GM12892 (cell line): Measurements from ENCODE around the gene TRAFD1. TPM values are rescaled to one million over a fixed set of nuclear protein-coding genes. Genes with fewer than 3 reads are reported as not detected.
"Not testable (repeated sequence)": the region's sequence is repeated elsewhere in the genome, so short reads cannot be mapped to it uniquely, and the experiment has no call there.

Source experiments
- DNase-seq: peaks from one replicate; pipeline ENCODE4 v3.0.0; 2011; ENCODE audit not compliant: insufficient read length
- FAIRE-seq: peaks from 2 replicates; lab custom pipeline; 2011; peaks lifted over from hg19 to GRCh38; lab: Jason Lieb, UNC
- POLR2A ChIP-seq: IDR thresholded peaks from 2 replicates; pipeline ENCODE4 v1.6.1; 2011; ENCODE audit warnings: low read depth, low read length, control low read depth
- POLR2AphosphoS5 ChIP-seq: IDR thresholded peaks from 2 replicates; pipeline ENCODE4 v1.6.1; 2011; ENCODE audit warnings: low read depth, low read length, control low read depth
- TAF1 ChIP-seq: IDR thresholded peaks from 2 replicates; pipeline ENCODE4 v1.6.1; 2011; ENCODE audit warnings: low read depth, mild to moderate bottlenecking, control low read depth, low read length, borderline replicate concordance
- polyA plus RNA-seq: library from polyadenylated mRNA; unstranded; fragments of >200 nt; gene quantifications from one replicate; pipeline ENCODE4 v1.2.1, GENCODE V29; 2012; ENCODE audit warnings: missing spikeins, inconsistent platforms; ENCODE audit not compliant: missing spikeins

TRAFD1 gene, protein sequence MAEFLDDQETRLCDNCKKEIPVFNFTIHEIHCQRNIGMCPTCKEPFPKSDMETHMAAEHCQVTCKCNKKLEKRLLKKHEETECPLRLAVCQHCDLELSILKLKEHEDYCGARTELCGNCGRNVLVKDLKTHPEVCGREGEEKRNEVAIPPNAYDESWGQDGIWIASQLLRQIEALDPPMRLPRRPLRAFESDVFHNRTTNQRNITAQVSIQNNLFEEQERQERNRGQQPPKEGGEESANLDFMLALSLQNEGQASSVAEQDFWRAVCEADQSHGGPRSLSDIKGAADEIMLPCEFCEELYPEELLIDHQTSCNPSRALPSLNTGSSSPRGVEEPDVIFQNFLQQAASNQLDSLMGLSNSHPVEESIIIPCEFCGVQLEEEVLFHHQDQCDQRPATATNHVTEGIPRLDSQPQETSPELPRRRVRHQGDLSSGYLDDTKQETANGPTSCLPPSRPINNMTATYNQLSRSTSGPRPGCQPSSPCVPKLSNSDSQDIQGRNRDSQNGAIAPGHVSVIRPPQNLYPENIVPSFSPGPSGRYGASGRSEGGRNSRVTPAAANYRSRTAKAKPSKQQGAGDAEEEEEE
- polyA plus RNA-seq = 39.8 TPM

DNA sequence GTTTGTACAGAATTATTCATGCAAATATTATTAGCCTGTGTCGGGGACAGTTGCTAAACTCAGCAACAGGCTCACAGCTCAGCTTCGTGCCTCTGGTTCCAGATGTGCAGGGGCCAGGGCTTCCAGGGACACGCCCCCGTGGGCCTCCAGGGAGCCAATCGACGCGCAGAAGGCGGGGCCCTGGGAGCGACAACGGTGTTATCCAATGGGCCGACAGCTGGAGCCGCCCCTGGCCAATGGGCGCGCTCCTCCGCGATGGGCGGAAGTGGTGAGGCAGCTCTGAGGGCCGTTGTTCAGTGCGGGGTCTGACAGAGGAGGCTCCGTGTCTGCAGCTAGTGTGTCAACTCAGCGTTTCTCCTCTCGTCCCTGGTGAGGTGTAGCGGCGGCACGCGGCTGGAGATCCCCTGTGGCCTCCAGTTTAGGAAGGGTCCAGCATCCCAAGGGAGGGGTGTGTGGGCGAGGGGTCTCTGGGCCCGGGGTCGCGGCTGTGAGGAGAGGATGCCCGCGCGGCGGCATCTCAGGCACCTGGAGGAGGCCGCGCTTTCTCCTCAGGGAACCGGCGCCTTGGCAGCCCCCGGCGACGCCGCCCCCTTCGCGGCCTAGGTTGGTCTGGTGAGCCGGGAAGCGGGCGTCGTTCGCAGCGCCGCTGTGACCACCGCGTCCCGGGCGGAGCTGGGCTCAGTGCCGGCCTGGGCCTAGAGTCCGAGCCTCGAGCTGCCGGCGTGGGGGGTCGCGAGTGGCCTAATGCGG lies at the start of gene TRAFD1:
TSS of gene TRAFD1 (plus strand) at position 311 of the 750 bp plus-strand sequence. CDS start 4,963 bp downstream, outside the sequence.
- FAIRE-seq = peak; percentile 98
- TF ChIP-seq POLR2A = peak; percentile 99
- peak; percentile 99 for TF ChIP-seq POLR2AphosphoS5
- TF ChIP-seq TAF1 = peak; percentile 95
- DNase-seq = peak; percentile 98

DNA sequence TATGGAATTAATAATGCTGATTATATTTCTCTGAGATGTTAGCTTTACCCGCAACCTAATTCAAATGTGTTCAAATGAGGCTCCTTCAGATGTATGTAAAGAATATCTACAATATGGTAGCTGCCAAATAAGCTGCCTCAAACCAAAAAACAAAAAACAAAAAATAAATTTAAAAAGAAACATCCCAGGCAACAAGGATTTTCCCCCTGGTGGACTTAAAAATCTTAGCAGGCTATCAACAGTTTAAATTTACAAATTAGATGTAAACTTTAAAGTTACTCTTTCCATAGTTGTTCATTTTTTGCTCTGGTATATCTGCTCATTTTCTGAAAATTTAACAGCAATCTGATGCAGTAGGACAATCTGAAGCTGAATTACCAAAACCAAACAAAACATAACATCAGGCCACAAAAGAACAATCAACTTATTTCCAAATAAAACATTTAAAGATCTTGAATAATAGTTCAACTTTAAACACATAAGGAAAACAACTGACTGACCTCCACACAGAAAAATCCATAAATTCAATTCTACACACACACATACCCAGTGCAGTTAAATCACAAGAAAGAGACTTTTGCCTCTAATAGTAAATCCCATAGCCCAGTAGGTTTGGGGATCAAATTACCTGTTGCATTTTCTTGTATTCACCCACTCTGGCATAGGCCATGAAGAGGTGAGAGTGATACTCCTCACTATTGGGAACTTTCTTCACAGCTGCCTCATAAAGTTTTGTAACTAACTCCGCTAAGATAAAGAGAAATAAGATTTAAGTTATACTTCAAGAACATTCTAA lies 38.1 kb upstream of the TRAFD1 start:
- FAIRE-seq = no peak
- DNase-seq = no peak
- no peak for TF ChIP-seq POLR2A
- TF ChIP-seq TAF1 = no peak
- TF ChIP-seq POLR2AphosphoS5 = no peak

DNA sequence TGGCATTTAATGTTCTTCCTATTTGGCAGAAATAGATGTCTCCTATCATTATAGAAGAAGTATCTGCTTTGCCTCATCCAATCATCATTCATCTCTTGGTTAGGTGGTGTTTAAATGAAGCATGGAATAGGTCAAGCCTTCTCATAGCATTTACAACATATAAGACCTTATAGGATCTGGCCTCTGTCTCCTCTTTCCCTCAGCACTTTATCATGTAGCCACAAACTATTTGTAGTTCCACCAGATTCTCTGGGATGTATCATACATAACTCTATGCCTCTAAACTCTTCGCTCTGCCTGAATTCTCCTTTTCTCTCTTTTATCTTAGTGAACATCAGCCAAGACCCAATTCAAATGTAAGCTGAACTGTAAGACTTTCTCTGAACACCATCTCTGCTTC lies 37.5 kb upstream of the TRAFD1 start:
- TF ChIP-seq POLR2A = no peak
- no peak for TF ChIP-seq TAF1
- TF ChIP-seq POLR2AphosphoS5 = no peak
- DNase-seq (no peak), FAIRE-seq (no peak)

DNA sequence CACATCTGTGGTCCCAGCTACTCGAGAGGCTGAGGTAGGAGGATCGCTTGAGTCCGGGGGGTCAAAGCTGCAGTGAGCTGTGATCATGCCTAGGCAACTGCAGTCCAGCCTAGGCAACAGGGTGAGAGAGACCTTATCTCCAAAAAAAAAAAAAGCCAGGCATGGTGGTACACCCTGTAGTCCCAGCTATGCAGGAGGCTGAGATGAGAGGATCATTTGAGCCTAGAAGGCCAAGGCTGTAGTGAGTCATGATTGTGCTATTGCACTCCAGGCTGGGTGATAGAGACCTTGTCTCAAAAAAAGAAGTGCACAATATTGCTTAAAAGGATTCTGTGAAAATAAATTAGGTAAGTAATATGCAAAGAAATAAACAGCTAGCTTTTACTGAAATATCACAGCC lies 33.8 kb upstream of the TRAFD1 start:
- FAIRE-seq (no peak), DNase-seq (no peak)
- TF ChIP-seq POLR2A (no peak), POLR2AphosphoS5 (no peak), TAF1 (no peak)

DNA sequence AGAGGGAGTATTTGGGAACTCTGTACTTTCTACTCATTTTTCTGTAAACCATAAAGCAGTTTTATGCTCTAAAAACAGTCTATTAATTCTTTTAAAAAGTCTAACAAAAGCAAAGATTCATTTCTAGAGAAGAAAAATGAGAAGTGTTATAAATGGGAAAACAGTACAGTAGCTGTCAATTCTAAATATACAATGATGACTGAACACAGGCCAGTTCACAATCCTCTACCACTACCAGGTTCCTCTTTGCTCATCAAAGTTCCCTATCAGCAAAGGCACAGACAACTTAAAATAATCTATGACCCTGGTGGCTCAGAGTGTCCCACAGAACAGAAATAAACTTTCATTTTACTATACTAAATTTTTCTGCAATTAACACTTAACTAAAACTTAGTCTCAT lies 29.3 kb upstream of the TRAFD1 start:
- DNase-seq = no peak
- no peak for TF ChIP-seq TAF1
- no peak for TF ChIP-seq POLR2AphosphoS5
- no peak for TF ChIP-seq POLR2A
- peak; percentile 48 for FAIRE-seq

DNA sequence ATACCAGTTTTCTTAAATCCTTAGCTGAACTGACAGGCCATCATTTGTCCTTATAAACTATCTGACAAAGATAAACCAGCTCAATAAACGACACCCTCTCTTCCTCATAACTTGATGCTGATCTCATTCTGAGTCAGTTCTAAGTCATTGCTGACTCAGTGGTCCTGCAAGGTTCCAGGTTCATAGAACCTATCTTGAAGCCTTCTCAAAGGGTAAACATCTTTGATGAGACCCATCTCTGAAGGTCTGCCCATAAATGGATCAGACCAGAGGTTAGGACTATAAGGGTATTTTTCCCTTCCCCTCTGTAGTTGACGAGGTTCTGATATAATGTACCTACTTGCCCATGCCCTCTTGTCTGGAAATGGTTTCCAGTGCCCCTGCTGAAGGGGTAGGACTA lies 28.7 kb upstream of the TRAFD1 start:
- FAIRE-seq (peak; percentile 9), DNase-seq (no peak)
- 0 out of 2 replicates have a peak, but pooled peaks have one; percentile 16 for TF ChIP-seq POLR2A
- no peak for TF ChIP-seq TAF1

DNA sequence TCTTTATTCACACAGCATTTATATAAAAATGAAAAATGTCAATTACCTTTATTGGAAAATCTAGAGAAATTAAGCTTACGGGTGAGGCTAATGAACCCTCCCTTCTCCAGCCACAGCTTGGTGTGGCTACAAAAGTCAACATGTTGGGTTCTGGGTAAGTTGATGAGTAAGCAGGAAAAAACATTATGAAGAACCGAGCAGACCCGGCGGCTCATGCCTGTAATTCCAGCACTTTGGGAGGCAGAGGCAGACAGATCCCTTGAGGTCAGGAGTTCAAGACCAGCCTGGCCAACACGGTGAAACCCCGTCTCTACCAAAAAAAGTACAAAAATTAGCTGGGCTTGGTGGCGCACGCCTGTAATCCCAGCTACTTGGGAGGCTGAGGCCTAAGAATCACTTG lies 27.7 kb upstream of the TRAFD1 start:
- FAIRE-seq = no peak
- TF ChIP-seq TAF1 (no peak), POLR2AphosphoS5 (no peak), POLR2A (no peak)
- no peak for DNase-seq

DNA sequence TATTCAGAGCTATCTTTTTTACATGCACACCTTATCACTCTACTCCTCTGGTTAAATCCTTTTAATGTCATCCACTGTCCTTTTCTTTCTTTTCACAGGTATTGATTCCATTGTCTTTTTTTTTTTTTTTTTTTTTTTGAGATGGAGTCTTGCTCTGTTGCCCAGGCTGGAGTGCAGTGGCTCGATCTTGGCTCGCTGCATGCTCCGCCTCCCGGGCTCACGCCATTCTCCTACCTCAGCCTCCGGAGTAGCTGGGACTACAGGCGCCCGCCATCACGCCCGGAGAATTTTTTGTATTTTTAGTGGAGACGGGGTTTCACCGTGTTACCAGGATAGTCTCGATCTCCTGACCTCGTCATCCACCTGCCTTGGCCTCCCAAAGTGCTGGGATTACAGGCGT lies 24.9 kb upstream of the TRAFD1 start:
- DNase-seq, FAIRE-seq: not testable (repeated sequence)

DNA sequence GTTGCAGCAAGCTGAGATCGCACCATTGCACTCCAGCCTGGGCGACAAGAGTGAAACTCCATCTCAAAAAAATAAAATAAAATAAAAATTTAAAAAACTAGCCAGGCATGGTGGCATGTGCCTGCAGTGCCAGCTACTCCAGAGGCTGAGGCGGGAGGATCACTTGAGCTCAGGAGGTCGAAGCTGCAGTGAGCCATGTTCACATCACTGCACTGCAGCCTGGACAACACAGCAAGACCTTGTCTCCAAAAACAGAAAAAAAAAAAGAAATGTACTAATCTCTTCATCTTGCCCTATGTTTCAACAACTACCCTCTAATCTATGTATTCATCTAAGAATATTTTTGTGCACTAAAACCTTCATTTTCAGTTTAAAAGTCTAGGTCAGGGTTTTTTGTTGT lies 23.2 kb upstream of the TRAFD1 start:
- TF ChIP-seq TAF1 (no peak), POLR2A (no peak), POLR2AphosphoS5 (no peak)
- DNase-seq (no peak), FAIRE-seq (no peak)

DNA sequence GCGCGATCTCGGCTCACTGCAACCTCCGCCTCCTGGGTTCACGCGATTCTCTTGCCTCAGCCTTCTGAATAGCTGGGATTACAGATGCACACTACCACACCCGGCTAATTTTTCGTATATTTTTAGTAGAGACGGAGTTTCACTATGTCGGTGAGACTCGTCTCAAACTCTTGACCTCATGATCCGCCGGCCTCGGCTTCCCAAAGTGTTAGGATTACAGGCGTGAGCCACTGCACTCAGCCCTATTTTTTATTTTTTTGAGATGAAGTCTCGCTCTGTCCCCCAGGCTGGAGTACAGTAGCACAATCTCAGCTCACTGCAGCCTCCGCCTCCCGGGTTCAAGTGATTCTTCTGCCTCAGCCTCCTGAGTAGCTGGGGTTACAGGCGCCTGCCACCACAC lies 22.6 kb upstream of the TRAFD1 start:
- not testable (repeated sequence) for FAIRE-seq, DNase-seq

DNA sequence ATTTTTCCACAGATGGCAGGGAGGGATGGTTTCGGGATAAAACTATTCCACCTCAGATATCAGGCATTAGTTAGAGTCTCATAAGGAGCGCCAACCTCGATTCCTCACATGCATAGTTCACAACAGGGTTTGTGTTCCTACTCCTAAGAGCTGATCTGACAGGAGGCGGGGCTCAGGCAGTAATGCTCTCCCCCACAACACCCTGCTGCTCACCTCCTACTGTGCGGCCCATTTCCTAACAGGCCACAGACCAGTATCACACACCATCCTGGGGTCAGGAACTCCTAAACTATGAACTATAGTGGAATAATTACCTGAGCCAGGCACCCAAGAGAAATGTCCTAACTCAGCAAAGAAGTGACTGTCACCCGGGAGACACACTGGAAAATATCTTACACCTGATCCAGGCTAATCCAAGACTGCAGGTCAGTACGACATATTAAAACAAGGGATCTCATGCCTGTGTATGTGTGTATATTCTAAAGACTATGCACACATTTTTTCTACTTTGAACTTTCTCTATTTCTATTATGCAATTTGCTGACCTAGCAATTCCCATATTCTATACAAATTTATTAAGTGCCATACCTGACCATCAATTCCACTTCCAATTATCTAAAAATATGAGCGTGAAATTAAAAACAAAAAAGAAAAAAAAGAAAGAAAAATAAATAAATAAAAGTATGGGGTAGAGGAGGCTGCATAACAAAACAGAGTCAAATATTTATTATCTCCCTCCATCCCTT lies 21.4 kb upstream of the TRAFD1 start:
- no peak for FAIRE-seq
- no peak for TF ChIP-seq POLR2A
- TF ChIP-seq TAF1 = no peak
- no peak for TF ChIP-seq POLR2AphosphoS5
- DNase-seq = no peak
